Measurements from ENCODE around the gene OTUD7B.

OTUD7B gene

DNA sequence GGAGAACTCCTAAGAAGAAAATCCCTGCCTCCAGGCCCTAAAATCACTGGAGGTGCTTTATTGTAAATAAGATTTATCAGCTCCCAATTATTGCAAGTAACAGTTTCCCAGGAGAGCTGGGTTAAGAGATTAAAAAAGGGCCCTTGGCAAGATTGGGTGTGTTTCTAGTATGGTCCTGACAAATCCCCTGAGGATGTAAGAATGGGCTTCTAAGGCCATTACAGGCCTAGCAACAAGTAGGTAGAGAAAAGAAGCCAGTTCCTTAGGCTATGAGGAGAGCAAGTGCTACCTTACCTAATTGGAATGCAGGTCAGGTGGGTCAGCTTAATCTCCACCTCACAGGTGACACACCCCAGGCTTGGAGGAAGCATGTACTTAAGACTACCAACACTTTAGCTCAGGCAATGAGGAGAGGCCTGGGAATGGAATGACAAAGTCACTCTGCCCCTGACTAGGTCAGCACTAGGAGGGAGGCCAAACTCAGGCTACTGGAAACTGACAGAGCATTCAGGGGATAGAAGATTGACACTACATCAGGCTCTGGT, 6.8 kb upstream of the OTUD7B start:
- H3K4me3 ChIP-seq (ENCODE audit: control insufficient read depth, low read depth, low read length) = no peak overlapping the region
- no peak for TF ChIP-seq CTCF (IDR thresholded peaks at IDR 0.05; ENCODE audit: control insufficient read depth, insufficient read depth, low read depth, low read length, missing control alignments)
- no peak for DNase-seq (ENCODE audit: low read depth)

- H3K4me3 ChIP-seq (ENCODE audit: control insufficient read depth, low read depth, low read length) = no peak overlapping the region
- no peak for DNase-seq (ENCODE audit: low read depth)
- TF ChIP-seq CTCF (IDR thresholded peaks at IDR 0.05; ENCODE audit: control insufficient read depth, insufficient read depth, low read depth, low read length, missing control alignments) = no peak
These were observed 5.2 kb upstream of the OTUD7B start for GRCh38 chr1:150015651-150016131.

GRCh38 chr1:150012611-150013010, 2.1 kb upstream of the OTUD7B start:
- DNase-seq (ENCODE audit: low read depth) = no peak
- no peak overlapping the region for H3K4me3 ChIP-seq (ENCODE audit: control insufficient read depth, low read depth, low read length)
- no peak for TF ChIP-seq CTCF (IDR thresholded peaks at IDR 0.05; ENCODE audit: control insufficient read depth, insufficient read depth, low read depth, low read length, missing control alignments)

- peak overlapping the region; percentile 87 for H3K4me3 ChIP-seq (ENCODE audit: control insufficient read depth, low read depth, low read length)
- DNase-seq (ENCODE audit: low read depth) = peak; percentile 49
- no peak for TF ChIP-seq CTCF (IDR thresholded peaks at IDR 0.05; ENCODE audit: control insufficient read depth, insufficient read depth, low read depth, low read length, missing control alignments)
These were observed 728 bp downstream of the OTUD7B start for GRCh38 chr1:150009604-150010392.

DNA sequence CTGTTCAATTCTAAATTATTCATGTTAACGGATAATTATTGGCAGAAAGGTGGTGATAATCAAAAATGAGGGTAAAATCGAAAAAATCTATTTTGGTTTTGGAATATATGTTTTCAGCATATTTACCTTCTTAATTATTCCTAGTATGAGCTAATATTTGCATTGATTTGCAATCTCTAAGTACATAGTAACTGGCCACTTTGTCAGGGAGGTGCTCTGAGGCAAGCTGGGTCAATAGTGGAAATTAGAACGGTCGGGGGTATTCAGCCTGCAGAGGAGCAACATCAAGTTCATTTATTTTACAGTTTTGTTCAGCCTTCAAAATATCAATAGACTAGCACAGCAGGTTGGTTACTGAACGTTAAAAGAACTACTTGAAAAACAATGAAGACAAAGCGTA, 1.8 kb downstream of the OTUD7B start:
- no peak for DNase-seq (ENCODE audit: low read depth)
- H3K4me3 ChIP-seq (ENCODE audit: control insufficient read depth, low read depth, low read length) = peak overlapping the region; percentile 87
- no peak for TF ChIP-seq CTCF (IDR thresholded peaks at IDR 0.05; ENCODE audit: control insufficient read depth, insufficient read depth, low read depth, low read length, missing control alignments)

DNA sequence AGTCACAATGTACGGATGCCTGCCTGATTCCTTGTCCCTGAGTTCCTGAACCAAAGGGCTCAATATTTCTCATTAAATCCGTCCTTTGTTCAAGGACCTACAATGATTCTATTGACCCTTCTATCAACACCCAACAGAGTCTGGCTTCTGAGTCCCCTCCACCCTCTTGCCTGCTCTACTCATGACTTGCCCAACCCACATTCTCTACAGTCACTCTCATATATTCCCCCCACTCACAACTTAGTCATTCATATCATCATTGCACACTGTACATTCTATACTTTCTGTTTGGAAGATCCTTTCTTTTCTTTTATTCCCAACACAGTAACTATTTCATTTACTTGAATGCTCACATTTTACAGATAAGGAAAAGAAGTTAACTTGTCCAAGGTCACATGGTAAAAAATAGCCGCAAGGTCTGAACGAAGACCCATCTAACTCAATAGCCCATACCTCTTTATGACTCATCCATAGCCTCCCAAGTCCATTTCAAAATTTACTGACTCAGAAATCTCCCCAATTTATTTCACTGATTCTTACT, 3.6 kb downstream of the OTUD7B start:
- H3K4me3 ChIP-seq (ENCODE audit: control insufficient read depth, low read depth, low read length) = no peak overlapping the region
- no peak for DNase-seq (ENCODE audit: low read depth)
- TF ChIP-seq CTCF (IDR thresholded peaks at IDR 0.05; ENCODE audit: control insufficient read depth, insufficient read depth, low read depth, low read length, missing control alignments) = no peak

Data from AG09309 (cell line).